ENCODE results near the gene CADM1. TPM values are rescaled to one million over a fixed set of nuclear protein-coding genes. Genes with fewer than 3 reads are reported as not detected.

Gene CADM1
- total and polyA plus RNA-seq, 2 donors (not counting 1 experiment from before 2014, with no cell fraction given), result 15.4 to 86.0 TPM

- Histone ChIP-seq H3K9ac (ENCODE audit: insufficient read depth, low read length) (no peak overlapping the region), H3K27ac (ENCODE audit: insufficient read depth, low read length) (no peak overlapping the region), H3K4me1 (ENCODE audit: control insufficient read depth, extremely low read depth, insufficient read depth, low read length) (no peaks in the 10 kb centered on the region), H3K9me3 (ENCODE audit: control insufficient read depth, insufficient read depth, low read depth, low read length) (no peaks in the 10 kb centered on the region), H3K4me2 (ENCODE audit: extremely low read depth, insufficient read depth, low read length) (no peak overlapping the region), H4K20me1 (ENCODE audit: control insufficient read depth, extremely low read depth, insufficient read depth, low read length) (no peaks in the 10 kb centered on the region), H3K79me2 (ENCODE audit: control insufficient read depth, insufficient read depth, low read length) (no peaks in the 10 kb centered on the region), H3K27me3 (ENCODE audit: control insufficient read depth, insufficient read depth, low read length) (peaks cover 2% of the 10 kb centered on the region), H3K4me3 (replicated peaks in 1 of 4; ENCODE audit: control extremely low read depth in 1 of 4, insufficient read depth in 1 of 4, low read depth in 3 of 4, low read length in 4 of 4) (no peak overlapping the region), H2AFZ (ENCODE audit: low read length) (no peak overlapping the region), H3K36me3 (ENCODE audit: control insufficient read depth, insufficient read depth, low read length) (no peaks in the 10 kb centered on the region)
- DNase-seq (ENCODE audit: low read depth in 2 of 2), result no peak
- no peak for TF ChIP-seq CTCF (conservative IDR thresholded peaks at IDR 0.05 in 1 of 2, IDR thresholded peaks at IDR 0.05 in 1 of 2; ENCODE audit: low read depth in 1 of 2, low read length in 2 of 2)
- no peak for TF ChIP-seq EZH2 (IDR thresholded peaks at IDR 0.05; ENCODE audit: low read length, missing control alignments)
Measured at GRCh38 chr11:115521825-115522224, 17.6 kb upstream of the CADM1 start.

DNA sequence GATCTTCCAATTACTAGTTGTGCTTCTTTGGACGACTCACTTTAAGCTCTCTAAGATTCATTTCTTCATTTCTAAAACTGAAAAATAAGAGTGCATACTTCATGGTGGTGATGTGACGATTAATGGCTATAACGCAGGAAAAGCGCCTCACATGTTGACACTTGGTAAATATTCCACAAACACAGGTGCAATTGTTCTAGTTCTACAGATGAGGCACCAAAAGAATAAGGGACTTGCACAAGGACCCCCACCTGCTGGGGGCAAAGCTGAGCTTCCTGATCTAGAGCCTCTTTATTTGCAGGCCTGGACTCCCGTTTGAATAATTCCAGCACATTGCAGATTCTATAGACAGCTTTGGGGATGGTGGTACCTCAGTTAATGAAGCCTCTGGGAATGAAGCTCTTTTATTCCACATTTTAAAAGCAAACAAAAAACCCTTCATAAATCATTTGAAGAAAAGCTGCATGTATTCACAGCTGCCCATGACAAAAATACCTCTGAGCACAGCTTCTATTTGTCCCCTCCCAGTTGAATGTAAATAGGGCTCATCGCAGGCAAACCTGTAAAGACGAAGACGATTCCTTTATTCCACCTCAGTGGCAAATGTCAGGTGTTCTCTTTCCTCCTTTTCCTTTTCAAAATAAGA, 14.9 kb upstream of the CADM1 start:
- peaks cover 2% of the 10 kb centered on the region for H3K27me3 ChIP-seq (ENCODE audit: control insufficient read depth, insufficient read depth, low read length)
- no peak overlapping the region for H2AFZ ChIP-seq (ENCODE audit: low read length)
- no peak overlapping the region for H3K4me2 ChIP-seq (ENCODE audit: extremely low read depth, insufficient read depth, low read length)
- no peaks in the 10 kb centered on the region for H3K79me2 ChIP-seq (ENCODE audit: control insufficient read depth, insufficient read depth, low read length)
- H3K36me3 ChIP-seq (ENCODE audit: control insufficient read depth, insufficient read depth, low read length), result no peaks in the 10 kb centered on the region
- H3K9ac ChIP-seq (ENCODE audit: insufficient read depth, low read length), result no peak overlapping the region
- no peak overlapping the region for H3K4me3 ChIP-seq (replicated peaks in 1 of 4; ENCODE audit: control extremely low read depth in 1 of 4, insufficient read depth in 1 of 4, low read depth in 3 of 4, low read length in 4 of 4)
- no peak for DNase-seq (ENCODE audit: low read depth in 2 of 2)
- H3K27ac ChIP-seq (ENCODE audit: insufficient read depth, low read length), result no peak overlapping the region
- H3K4me1 ChIP-seq (ENCODE audit: control insufficient read depth, extremely low read depth, insufficient read depth, low read length), result no peaks in the 10 kb centered on the region
- no peaks in the 10 kb centered on the region for H4K20me1 ChIP-seq (ENCODE audit: control insufficient read depth, extremely low read depth, insufficient read depth, low read length)
- H3K9me3 ChIP-seq (ENCODE audit: control insufficient read depth, insufficient read depth, low read depth, low read length), result no peaks in the 10 kb centered on the region
- TF ChIP-seq CTCF (conservative IDR thresholded peaks at IDR 0.05 in 1 of 2, IDR thresholded peaks at IDR 0.05 in 1 of 2; ENCODE audit: low read depth in 1 of 2, low read length in 2 of 2) (no peak), EZH2 (IDR thresholded peaks at IDR 0.05; ENCODE audit: low read length, missing control alignments) (no peak)

- Histone ChIP-seq H3K4me3 (replicated peaks in 1 of 4; ENCODE audit: control extremely low read depth in 1 of 4, insufficient read depth in 1 of 4, low read depth in 3 of 4, low read length in 4 of 4) (no peak overlapping the region), H3K4me2 (ENCODE audit: extremely low read depth, insufficient read depth, low read length) (no peak overlapping the region), H2AFZ (ENCODE audit: low read length) (no peak overlapping the region), H3K79me2 (ENCODE audit: control insufficient read depth, insufficient read depth, low read length) (no peaks in the 10 kb centered on the region), H3K9me3 (ENCODE audit: control insufficient read depth, insufficient read depth, low read depth, low read length) (no peaks in the 10 kb centered on the region), H4K20me1 (ENCODE audit: control insufficient read depth, extremely low read depth, insufficient read depth, low read length) (no peaks in the 10 kb centered on the region), H3K27ac (ENCODE audit: insufficient read depth, low read length) (no peak overlapping the region), H3K4me1 (ENCODE audit: control insufficient read depth, extremely low read depth, insufficient read depth, low read length) (no peaks in the 10 kb centered on the region), H3K27me3 (ENCODE audit: control insufficient read depth, insufficient read depth, low read length) (no peaks in the 10 kb centered on the region), H3K36me3 (ENCODE audit: control insufficient read depth, insufficient read depth, low read length) (no peaks in the 10 kb centered on the region), H3K9ac (ENCODE audit: insufficient read depth, low read length) (no peak overlapping the region)
- no peak for TF ChIP-seq CTCF (conservative IDR thresholded peaks at IDR 0.05 in 1 of 2, IDR thresholded peaks at IDR 0.05 in 1 of 2; ENCODE audit: low read depth in 1 of 2, low read length in 2 of 2)
- TF ChIP-seq EZH2 (IDR thresholded peaks at IDR 0.05; ENCODE audit: low read length, missing control alignments), result no peak
- DNase-seq (ENCODE audit: low read depth in 2 of 2), result no peak
Measured at GRCh38 chr11:115515647-115516395, 11.6 kb upstream of the CADM1 start.
